H1 (cell line): ENCODE measurements around the gene APOL2. TPM values are rescaled to one million over a fixed set of nuclear protein-coding genes. Genes with fewer than 3 reads are reported as not detected.

Experiments
- BACH1 ChIP-seq: IDR thresholded peaks from 2 replicates; pipeline ENCODE4 v1.6.1; 2012; ENCODE audit warnings: low read length, improper control_type of control experiment
- KDM4A ChIP-seq: IDR thresholded peaks from one replicate; pipeline ENCODE4 v1.7.1; 2012; ENCODE audit warnings: low read depth, mild to moderate bottlenecking, moderate library complexity, low read length, inconsistent platforms; ENCODE audit not compliant: severe bottlenecking
- POLR2A ChIP-seq, 2 experiments: IDR thresholded peaks; 1 replicate in 1 of 2; 2 replicates in 1 of 2; pipeline ENCODE4 v1.6.1; 2011; ENCODE audit warnings: low read depth in 2 of 2, low read length in 2 of 2, mild to moderate bottlenecking in 2 of 2; ENCODE audit errors: control extremely low read depth in 1 of 2
- RBBP5 ChIP-seq: IDR thresholded peaks from 2 replicates; pipeline ENCODE4 v1.7.1; 2012; ENCODE audit warnings: low read depth, mild to moderate bottlenecking, inconsistent platforms, low read length, moderate library complexity, borderline replicate concordance
- SAP30 ChIP-seq: fragments of 300-600 bp; sonication (generic); IDR thresholded peaks from 2 replicates; pipeline ENCODE4 v1.7.1; 2012; ENCODE audit warnings: low read length, moderate library complexity, mild to moderate bottlenecking, inconsistent platforms; ENCODE audit not compliant: insufficient read depth, insufficient replicate concordance
- SIN3A ChIP-seq, 2 experiments: IDR thresholded peaks in 1 of 2; conservative IDR thresholded peaks in 1 of 2; 2 replicates each; pipeline ENCODE4 v1.6.1; 2011 to 2012; ENCODE audit warnings: low read length in 2 of 2, improper control_type of control experiment in 1 of 2, low read depth in 1 of 2, mild to moderate bottlenecking in 1 of 2
- polyA plus RNA-seq, 7 experiments: library from polyadenylated mRNA; depleted of rRNA in 3 of 7; stranded (reverse) in 5 of 7; unstranded in 2 of 7; fragments of >200 nt in 5 of 7; fragments of 200-250 nt in 2 of 7; gene quantifications; 1 replicate in 5 of 7; 2 replicates in 1 of 7; 4 replicates in 1 of 7; pipeline versions ENCODE4 v1.2.1 to v1.2.3, GENCODE V29; 2011 to 2013; ENCODE audit warnings: missing spikeins in 2 of 7, mixed read lengths in 2 of 7
- total RNA-seq: library from RNA; stranded (reverse); fragmentation: NEBNext Ultra II Directional; extraction: Animal tissue kit (Norgen Biotek cat#: 25700); gene quantifications from 2 replicates; pipeline ENCODE4 v1.2.1, GENCODE V29; 2021

APOL2 gene
- total and polyA plus RNA-seq, 2 of the 8 experiments (the other 6 are each of a cell fraction or from before 2014, with no cell fraction given): 8.1 to 11.0 TPM

- no peak for TF ChIP-seq SAP30
- no peak for TF ChIP-seq SIN3A (conservative IDR thresholded peaks at IDR 0.05 in 1 of 2, IDR thresholded peaks at IDR 0.05 in 1 of 2; ENCODE audit: low read depth in 1 of 2, low read length in 2 of 2)
- TF ChIP-seq POLR2A (IDR thresholded peaks at IDR 0.05; ENCODE audit: control extremely low read depth in 1 of 2, low read depth in 2 of 2, low read length in 2 of 2): no peak
- TF ChIP-seq KDM4A: no peak
- TF ChIP-seq BACH1: no peak
- no peak for TF ChIP-seq RBBP5
- TF ChIP-seq, all 59 proteins: peak for 0
Observed at GRCh38 chr22:36213586-36213985, 25.7 kb downstream of the APOL2 start (continued).
